GM12875 (cell line): ENCODE measurements around the gene MPDU1.
A peak's percentile ranks its signal among the peaks of the same experiment; 100 is the strongest.

Experiments used
- H3K4me3 ChIP-seq: one replicate; pipeline ENCODE4 v1.5.1; 2011; ENCODE audit warnings: low read depth, low read length, control low read depth
- CTCF ChIP-seq: IDR thresholded peaks from 2 replicates; pipeline ENCODE4 v1.5.1; 2011; ENCODE audit warnings: low read depth, mild to moderate bottlenecking, control low read depth, inconsistent platforms, low read length, moderate library complexity, borderline replicate concordance; ENCODE audit not compliant: insufficient read depth

The MPDU1 gene

GRCh38 chr17:7583253-7584109 is at the start of gene MPDU1:
TSS of gene MPDU1 (plus strand) at chr17:7583852. CDS start at chr17:7583863, 11 bp downstream.
- TF ChIP-seq CTCF = no peak
- H3K4me3 ChIP-seq = peak within 1 kb of the TSS; percentile 70

- TF ChIP-seq CTCF = no peak
- H3K4me3 ChIP-seq = no peak overlapping the region
Measured at GRCh38 chr17:7538050-7538449, 45.6 kb upstream of the MPDU1 start.

- H3K4me3 ChIP-seq = no peak overlapping the region
- TF ChIP-seq CTCF = no peak
Measured at GRCh38 chr17:7538891-7539545, 44.6 kb upstream of the MPDU1 start.

GRCh38 chr17:7541074-7541621 is 42.5 kb upstream of the MPDU1 start:
- H3K4me3 ChIP-seq = no peak overlapping the region
- TF ChIP-seq CTCF = no peak

GRCh38 chr17:7544911-7545310 is 38.7 kb upstream of the MPDU1 start:
- TF ChIP-seq CTCF = no peak
- no peak overlapping the region for H3K4me3 ChIP-seq

- TF ChIP-seq CTCF = 0 out of 2 replicates have a peak, but pooled peaks have one; percentile 2
- peak within 1 kb of the TSS; percentile 65 for H3K4me3 ChIP-seq
Measured at GRCh38 chr17:7548585-7549400, 34.9 kb upstream of the MPDU1 start, which contains the start of gene TNFSF12. TSS of gene TNFSF12 (plus strand) at chr17:7549058. CDS start at chr17:7549154, 96 bp downstream.
